H7 (cell line): ENCODE measurements around the gene DOP1B. TPM values are rescaled to one million over a fixed set of nuclear protein-coding genes. Genes with fewer than 3 reads are reported as not detected.
"Not testable (repeated sequence)": the region's sequence is repeated elsewhere in the genome, so short reads cannot be mapped to it uniquely, and the experiment has no call there.

ENCODE experiments used
- DNase-seq: peaks from one replicate; pipeline ENCODE4 v3.0.0; 2012
- H3K27me3 ChIP-seq: 2 replicates; pipeline ENCODE4 v1.6.0; 2011; ENCODE audit warnings: mild to moderate bottlenecking, low read length; ENCODE audit not compliant: control insufficient read depth, insufficient read depth
- H3K36me3 ChIP-seq: replicated peaks from 2 replicates; pipeline ENCODE4 v1.5.1; 2011; ENCODE audit warnings: low read length; ENCODE audit not compliant: control insufficient read depth, insufficient read depth
- H3K4me3 ChIP-seq: 2 replicates; pipeline ENCODE4 v1.5.1; 2011; ENCODE audit warnings: low read depth, mild to moderate bottlenecking, control low read depth, low read length, moderate library complexity; ENCODE audit not compliant: insufficient read depth
- total RNA-seq: library from RNA; depleted of rRNA; stranded (reverse); fragments of >200 nt; shearing (Covaris generic); gene quantifications from 2 replicates; pipeline ENCODE4 v1.2.3, GENCODE V29; 2014; rRNA removed

Gene DOP1B
- total RNA-seq, 1 experiment from 2014 or later = 0.90 TPM

DNA sequence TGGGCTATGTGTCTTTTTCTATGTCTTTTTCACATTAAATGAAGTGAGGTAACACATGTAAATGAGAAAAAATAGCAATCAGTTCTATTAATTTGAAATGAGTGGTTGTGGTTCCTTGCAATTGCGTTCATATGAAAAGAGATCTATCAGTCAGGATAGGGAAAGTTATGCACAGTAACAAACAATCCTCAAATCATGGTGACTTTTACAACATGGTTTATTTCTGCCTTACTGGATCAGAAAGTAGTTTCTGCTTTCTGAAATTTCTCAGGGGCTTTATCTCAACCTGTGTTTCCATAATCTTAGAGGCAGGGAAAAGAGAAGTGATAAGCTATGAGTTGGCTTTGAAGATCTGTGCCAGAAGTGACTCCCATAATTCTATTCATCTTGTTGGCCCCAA lies 39.0 kb downstream of the DOP1B start:
- Histone ChIP-seq H3K4me3 (no peak overlapping the region), H3K27me3 (no peaks in the 10 kb centered on the region), H3K36me3 (no peaks in the 10 kb centered on the region)
- no peak for DNase-seq

DNA sequence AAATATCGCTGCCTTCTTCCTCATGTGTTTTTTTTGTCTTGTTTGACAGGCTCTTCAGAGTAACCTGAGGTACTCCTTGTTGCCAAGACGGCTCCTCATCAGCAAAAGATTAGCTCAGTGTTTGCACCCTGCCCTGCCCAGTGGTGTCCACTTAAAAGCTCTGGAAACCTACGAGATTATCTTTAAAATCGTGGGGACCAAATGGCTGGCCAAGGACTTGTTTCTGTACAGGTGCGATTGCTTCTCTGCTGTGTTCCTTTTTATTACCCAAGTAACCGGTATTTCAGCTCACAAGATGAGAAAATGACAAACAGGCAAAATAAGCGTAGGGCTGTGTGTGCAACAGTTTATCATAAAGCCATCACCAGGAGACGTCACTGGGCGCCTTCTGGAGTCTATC lies 42.4 kb downstream of the DOP1B start:
- Histone ChIP-seq H3K27me3 (no peaks in the 10 kb centered on the region), H3K36me3 (no peaks in the 10 kb centered on the region), H3K4me3 (no peak overlapping the region)
- no peak for DNase-seq

DNA sequence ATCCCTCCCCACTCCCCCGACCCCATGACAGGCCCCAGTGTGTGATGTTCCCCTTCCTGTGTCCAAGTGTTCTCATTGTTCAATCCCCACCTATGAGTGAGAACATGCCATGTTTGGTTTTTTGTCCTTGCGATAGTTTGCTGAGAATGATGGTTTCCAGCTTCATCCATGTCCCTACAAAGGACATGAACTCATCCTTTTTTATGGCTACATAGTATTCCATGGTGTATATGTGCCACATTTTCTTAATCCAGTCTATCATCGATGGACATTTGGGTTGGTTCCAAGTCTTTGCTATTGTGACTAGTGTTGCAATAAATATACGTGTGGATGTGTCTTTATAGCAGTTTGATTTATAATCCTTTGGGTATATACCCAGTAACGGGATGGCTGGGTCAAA lies 43.0 kb downstream of the DOP1B start:
- not testable (repeated sequence) for H3K4me3 ChIP-seq, H3K27me3 ChIP-seq, DNase-seq, H3K36me3 ChIP-seq

DNA sequence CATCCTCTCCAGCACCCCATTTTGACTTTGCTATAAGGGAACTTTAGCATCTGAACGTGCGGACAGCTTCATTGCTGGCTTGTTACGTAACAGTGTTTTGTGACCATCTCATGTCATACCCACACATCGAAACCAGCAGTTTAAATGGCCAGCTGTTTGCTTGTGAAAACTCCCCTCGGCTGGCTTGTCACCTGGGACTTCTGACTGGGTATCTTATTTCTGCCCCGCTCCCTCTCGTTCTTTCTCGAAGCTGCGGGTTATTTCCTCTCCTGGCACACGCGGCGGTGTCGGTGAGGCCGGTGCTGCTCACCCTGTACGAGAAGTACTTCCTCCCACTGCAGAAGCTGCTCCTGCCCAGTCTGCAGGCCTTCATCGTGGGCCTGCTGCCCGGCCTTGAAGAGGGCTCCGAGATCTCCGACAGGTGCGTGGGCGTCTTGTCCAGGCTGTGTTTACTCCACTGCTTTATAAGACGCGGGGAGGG lies 43.5 kb downstream of the DOP1B start:
- no peak for DNase-seq
- no peaks in the 10 kb centered on the region for H3K27me3 ChIP-seq
- no peaks in the 10 kb centered on the region for H3K36me3 ChIP-seq
- H3K4me3 ChIP-seq = no peak overlapping the region

DNA sequence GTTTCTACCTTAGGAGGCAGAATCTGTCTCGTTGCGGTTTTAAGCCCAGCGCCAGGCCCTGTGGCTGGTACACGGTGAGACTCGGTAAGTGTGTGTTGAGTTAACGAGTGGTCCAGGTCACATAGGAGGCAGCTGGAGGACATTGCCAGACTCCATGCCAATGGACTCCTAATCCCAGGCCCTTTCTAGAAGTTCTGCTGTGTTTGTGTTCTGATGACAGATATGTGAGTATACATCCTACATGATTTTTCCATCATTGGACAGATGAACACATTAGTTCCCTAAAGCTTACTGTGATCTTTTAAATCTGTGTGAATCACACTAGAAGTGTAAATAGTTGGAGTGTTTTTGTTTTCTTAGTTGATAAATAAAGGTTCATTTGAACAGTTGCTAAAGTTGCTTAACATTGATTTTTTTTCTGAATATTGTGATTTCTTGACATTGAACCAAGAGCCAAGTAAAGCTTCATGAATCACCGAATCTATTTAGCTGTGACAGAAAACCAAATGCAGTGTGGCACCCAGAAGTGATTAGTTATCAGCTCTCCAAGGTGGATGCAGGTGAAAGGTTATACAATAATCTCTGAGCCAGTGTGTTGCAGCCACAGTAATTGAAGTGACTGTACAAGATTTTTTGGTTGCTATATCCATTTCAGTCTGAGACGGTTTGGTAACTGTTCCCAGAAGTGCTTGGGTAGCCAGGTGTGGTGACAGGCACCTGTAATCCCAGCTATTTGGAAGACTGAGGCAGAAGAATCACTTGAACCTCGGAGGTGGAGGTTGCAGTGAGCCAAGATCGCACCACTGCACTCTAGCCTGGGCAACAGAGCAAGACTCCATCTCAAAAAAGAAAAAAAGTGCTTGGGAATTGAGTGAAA lies 46.3 kb downstream of the DOP1B start:
- Histone ChIP-seq H3K27me3 (no peaks in the 10 kb centered on the region), H3K4me3 (no peak overlapping the region), H3K36me3 (no peaks in the 10 kb centered on the region)
- no peak for DNase-seq

DNA sequence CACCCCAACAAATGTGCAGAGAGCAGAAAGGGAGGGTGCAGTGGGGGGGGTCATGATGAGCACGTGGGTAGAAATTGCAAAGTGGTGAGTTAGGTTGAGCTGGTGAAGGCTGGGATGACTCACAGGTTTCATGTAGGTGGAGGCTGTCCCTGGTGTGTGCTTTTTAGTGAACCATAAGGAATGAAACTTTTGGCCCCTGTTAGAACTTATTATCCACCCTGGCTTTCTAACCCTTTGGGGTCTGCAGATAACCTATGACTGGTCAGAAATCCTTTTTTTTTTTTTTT lies 46.9 kb downstream of the DOP1B start:
- Histone ChIP-seq H3K4me3 (no peak overlapping the region), H3K27me3 (no peaks in the 10 kb centered on the region), H3K36me3 (no peaks in the 10 kb centered on the region)
- no peak for DNase-seq

DNA sequence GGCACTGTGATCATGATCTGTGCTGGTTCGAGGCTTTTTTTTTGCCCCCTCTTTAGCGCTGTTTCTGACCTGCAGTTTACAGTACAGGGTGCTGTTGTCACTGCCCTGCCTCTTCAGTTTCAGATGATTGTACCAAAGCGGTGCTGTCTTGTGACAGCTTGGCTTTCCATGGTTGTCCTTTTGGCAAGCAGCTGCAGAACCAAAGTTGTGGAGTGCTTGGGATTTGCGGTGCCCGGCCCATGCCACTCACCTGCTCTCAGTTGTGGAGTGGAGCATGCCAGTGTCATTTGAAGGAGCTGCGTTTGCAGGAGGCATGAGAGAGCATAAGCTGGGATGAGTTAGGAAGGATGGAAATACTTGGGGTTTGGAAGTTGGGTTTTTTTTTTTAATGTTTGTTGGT lies 48.4 kb downstream of the DOP1B start:
- H3K36me3 ChIP-seq = no peaks in the 10 kb centered on the region
- no peak for DNase-seq
- H3K4me3 ChIP-seq = no peak overlapping the region
- no peaks in the 10 kb centered on the region for H3K27me3 ChIP-seq

DNA sequence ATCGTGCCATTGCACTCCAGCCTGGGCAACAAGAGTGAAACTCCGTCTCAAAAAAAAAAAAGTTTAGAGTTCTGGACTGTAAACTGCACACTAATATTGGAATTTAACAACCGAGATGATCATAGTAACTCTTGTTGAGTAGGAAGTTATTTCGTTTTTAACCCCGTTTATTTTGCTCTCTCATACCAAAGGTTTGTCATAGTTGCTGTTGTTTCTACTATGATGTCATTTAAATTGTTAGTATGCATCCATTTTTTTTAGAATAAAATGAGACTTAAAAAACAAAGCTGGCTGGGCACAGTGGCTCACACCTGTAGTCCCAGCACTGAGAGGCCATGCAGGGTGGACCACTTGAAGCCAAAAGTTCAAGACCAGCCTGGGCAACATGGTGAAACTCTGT lies 49.3 kb downstream of the DOP1B start:
- Histone ChIP-seq H3K4me3 (no peak overlapping the region), H3K36me3 (no peaks in the 10 kb centered on the region), H3K27me3 (no peaks in the 10 kb centered on the region)
- DNase-seq = no peak

Other genes starting within 250 kb of the DOP1B start
- 13.8 and 14.7 TPM in 2 replicates for gene SETD4, start 96.3 kb upstream of the DOP1B start, total RNA-seq
- gene CBR1, start 86.8 kb upstream of the DOP1B start, total RNA-seq = 95.3 and 129 TPM in 2 replicates
- 8.3 and 12.1 TPM in 2 replicates for gene CBR3, start 21.7 kb upstream of the DOP1B start, total RNA-seq
- 15.3 and 24.9 TPM in 2 replicates for gene MORC3, start 163.4 kb downstream of the DOP1B start, total RNA-seq
- gene CHAF1B, start 228.6 kb downstream of the DOP1B start, total RNA-seq = 12.7 and 13.9 TPM in 2 replicates